Measurements from ENCODE around the gene IFNK.

Gene IFNK

DNA sequence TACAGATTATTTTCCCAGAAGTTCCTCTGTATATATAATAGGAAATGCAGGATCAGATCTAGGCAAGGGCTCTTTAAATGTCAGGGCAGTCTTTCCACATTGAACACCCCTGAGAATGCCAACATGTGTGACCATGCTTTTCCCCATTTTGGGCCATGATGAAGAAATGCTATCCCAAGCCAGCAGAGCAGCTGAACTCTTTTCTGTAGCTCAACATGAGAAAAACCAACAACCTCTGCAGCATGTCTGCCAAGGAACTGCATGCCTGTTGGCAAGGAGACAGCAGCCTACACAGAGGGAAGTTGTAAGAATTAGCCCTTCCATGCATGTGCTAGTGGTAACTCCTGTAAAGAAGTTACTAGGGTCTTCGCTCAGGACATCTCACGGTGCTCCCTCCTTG, 9.5 kb upstream of the IFNK start:
- peak; percentile 17 to 48 (median 26) for DNase-seq

DNA sequence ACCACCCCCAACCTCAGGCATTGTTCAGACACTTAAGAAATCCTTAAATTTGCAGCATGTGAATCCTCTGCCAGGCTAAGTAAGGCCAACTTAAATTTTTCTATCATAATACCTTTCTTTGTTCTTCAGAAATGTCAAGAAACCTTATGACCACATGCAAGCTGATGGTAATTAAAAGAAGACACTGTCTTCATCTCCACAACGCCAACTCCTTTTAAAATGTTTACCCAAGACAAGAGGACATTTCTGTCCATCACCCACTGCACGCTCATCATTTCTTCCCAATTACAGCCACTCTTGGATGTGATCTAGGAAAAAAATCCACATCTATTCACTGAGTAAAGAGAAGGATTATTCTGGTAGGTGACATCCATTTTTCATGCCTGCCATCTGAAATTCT, 6.1 kb upstream of the IFNK start:
- no peak for DNase-seq

DNA sequence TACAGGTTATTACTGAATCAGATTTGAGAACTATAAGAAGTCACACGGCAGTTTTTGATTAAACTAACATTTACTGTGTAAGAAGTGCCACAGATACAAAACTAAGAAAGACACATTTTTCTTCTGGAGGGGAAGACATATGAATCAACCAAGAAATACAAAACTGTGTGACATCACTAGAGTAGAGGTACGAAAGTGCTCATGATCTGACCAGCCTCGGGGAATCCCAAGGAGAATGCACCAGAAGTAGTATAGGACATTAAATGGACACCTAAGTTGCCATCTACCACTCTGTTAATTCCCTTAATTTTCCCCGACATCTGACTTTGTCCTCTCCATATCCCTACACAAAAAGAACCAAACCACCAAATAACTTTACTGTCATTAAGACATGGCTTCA, 5.3 kb upstream of the IFNK start:
- no peak for DNase-seq

DNA sequence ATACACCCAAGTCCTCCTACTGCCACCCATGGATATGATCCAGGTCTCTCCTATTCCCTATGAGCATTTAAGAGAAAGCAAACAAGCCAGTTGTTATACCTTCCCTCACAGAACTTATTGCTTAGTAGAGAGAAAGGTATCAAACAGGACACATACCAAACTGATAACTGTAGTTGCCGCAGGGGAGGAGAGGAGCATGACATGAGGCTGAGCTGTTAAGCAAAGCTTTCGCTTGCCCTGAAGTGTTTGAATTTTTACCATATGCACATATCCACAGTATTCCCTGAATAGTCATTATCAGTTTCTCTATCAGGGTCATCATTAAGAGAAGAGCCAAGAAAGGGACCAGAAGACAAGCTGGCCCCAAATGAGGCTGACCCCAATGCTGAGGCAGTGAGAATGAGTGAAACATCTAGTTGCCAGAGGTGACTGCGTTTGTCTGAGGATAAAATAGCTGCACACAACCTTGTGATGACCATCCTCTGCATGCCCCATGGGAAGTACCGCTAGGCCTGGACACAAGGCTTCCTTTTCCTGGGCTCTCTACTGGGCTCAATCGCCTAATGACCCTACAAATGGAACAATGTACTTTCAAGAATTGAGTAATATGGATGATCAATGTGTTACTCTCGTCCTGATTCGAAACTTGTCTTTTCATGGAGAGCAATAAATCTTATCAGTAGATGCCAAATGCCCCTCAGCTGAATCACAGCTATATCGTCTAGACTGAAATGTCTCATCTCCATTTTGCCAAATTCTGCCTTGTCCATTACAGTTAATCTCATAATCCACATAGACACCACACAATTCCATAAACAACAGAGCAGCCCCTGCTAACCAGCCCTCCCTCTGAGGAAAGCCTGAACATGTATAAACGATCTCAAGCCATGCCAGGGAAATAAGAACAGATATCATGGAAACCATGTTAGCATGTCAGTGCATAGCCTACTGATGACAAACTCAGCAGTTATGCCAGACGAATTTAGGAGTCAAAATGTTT, 4.3 kb upstream of the IFNK start:
- no peak for DNase-seq

DNA sequence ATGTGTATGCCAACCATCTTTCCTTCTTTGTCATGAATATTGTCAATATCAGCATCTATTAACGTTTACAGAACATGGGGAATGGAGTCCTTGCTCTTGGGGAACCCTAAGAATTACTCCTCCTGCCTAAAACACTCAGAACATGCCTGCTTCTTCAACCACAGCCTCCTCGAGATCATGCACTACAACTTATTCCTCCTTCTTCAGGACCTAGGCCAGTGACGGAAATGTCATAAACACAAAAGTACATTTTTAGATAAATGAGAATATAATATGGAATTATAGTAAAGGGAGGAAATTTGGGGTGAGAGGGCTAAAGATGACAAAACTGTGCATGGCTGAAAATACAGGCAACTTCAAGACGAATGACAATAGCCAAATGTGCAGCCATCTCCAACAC, 3.1 kb upstream of the IFNK start:
- no peak for DNase-seq

DNA sequence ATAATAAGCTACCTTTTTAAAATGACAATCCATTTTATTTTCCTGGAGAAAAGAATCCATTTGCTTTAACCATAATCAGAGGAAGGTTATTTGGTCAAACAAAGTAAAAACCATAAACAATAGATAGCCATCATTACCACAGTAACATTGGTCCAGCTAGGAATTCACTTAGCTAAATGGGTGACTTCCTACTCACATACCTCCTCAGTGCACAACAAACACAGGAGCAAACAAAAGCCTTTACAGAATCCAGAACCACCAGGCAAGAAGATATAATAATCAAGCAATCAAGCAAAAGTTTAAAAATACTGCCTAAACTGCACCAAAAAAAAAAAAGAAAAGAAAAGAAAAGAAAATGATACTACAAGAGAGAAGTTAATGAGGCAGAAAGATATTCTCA, 949 bp upstream of the IFNK start:
- DNase-seq = no peak

DNA sequence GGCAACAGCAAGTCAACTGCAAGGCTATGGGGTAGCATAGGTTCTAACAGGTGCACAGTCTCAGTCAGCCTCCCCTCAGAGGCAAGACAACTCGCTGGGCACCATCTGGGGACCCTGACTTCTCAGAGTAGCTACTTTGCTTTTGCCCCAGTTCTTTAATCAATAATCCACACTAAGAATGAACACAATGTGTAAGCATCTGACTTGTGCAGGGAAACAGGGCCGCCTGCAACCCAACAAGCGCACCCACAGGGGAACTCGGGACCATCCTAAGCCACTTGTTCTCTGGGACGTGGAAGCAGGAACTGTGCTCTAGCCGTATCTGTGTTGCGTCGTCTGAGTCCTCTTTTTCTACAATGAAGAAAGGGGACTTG, 3.6 kb downstream of the IFNK start:
- no peak for DNase-seq

DNA sequence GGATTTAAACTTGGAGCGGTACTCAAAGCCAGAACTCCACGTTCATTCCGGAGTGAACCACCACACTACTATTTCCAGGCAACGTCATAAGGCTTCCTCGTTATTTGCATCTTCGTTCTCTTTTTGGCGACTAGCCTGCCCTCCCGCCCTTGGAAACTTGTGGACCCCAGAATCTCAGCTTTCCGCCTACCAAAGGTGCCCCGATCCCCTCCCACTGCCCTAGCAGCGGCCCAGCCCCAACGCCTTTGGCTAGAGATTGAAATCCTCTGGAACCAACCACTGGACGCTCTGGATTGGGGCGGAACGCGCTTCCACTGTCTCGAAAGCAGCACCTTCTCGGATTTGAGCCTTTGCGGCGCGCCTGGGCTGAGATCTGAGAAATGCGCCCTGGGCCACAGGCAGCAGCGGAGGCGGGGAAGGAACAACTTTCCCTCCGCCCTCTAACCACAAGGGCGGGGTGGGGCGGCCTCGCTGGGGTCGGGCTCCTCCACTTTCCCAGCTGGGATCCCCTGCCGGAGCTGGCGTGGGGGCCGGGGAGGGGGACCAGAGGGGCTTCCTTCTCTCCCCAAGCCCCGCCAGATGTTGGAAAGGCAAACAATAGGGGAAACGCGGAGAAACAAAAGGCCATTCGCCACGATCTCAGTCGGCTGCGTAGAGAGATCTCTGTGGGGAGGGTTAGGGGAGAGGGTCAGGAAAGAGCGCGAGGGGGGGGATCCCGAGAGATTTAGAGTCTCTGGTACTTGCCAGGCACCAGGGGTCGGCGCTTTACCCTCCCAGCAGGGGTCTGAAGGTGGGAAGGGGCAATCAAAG, 4.2 kb downstream of the IFNK start:
- peak; percentile 71 to 88 (median 84) for DNase-seq

DNA sequence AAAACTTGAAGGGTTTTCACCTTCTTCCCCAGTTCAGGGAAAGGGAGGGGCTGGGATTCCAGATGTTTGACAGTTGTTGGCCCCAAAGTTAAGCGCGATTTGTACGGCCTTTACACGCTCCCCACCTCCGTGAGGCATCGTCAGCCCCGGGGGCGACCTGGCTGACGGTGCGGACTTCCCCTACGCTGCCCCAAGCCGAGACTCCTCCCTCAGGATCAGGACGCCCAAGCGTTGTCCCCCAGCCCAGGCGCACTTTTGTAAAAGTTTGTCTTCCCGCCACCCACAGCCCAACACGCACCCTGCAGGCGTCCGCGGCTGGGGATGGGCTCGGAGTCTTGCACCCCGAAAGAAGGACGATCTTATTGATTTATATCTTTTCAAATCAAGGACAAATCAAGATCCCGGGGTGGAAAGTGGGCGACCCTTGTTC, 4.8 kb downstream of the IFNK start:
- DNase-seq = peak; percentile 68 to 84 (median 80)

DNA sequence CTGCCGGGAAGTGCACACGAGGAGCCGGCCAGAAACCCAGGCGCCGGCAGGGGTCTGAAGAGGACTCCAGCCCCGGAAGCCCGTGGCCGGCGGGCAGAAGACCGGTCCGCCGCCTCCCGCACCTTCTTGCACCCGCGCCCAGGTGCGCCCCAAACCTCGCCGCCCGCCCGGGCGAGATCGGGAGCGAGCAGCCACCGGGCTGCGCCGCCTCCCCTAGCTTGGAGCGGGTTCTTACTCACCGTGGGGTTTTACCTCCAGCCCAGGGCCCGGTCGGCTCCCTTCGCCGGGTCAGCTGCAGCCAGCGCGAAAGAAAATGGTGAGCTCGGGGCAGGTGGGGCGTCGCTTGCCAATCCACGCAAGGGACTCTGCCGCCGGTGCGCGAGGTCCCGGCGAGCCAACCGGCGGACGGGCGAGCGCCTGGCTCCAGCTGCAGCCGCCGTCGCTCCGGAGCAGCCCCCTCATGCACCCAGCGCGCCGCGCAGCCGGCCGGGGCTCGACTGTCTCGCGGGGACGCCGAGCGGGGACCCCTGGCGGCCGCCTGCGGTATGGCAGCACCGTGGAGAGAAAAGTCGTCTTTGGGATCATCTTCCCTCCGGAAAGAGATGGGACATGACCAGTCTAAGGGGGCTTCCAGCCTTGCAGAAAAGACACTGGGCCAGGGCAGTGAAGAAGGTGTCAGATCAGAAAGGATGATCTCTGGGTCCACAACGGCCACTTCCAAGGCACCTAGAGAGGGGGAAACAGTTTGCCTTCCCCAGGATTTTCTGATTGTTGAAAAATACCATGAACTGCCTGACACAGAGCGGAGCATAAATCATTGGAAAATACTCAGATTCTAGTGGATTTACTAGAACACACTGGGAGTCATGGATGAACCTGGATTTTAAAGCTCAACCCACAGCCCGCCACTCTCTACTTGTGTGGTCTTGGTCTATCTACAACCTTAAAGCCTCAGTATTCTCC, 5.5 kb downstream of the IFNK start, which contains the start of gene MOB3B:
MOB3B (minus strand) TSS at position 499 of the 963 bp plus-strand sequence. CDS start 74,264 bp downstream, outside the sequence.
- DNase-seq = peak; percentile 83 to 93 (median 88)

DNA sequence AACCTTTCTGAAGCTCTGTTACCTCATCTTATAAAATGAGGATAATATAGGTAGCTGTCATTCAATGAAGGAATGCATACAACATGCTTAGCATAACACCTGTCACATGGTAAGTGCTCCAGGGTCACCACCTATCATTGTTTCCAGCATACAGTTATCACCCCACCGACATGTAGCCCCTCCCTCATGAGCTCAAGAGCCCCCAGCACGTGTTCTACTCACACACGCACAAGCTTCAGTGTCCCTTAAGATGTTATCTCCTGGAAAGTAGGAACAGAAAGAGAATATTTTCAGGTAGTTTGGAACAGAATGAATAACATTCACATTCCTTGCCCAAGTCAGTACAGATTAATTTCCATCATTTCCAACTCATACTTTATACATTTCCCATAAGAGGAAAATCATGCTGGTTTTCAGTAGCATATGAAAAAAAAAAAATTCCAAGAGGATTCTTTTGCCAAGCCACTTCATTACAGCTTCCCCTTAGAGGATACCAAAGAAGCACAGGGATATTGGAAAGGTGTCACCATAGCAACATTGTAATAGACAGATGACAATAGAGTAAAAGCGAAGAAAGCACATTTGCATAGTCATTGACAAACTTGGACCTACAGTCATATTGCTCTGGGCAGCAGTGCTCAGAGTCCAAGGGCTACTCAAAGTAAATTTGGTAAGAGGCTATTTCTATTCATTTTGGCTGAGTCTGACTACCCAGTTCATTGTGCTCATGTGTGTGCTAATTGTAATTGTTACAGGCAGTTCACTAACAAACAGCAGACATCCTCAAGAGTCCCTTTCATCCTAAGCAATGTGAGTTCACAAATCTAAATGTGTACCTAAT, 7.0 kb downstream of the IFNK start:
- DNase-seq = no peak

DNA sequence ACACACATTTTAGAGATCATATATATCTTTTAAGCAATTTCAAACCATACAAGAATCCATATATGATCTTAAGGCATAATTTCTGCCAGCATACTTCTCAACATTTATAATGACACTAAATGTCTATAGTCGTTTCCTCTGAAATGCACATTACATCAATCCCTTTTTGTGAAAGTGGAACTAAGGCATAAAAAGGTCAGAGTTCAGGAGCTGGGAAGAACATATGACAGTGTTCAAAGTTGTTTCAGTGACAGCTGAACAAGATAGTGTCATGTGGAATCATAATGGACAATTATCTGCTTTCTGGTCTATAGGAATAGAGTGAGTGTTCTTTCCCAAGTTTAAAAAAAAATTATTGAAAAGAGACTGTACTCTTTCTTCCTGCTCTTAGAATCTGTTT, 8.0 kb downstream of the IFNK start:
- peak in 2 of 4 experiments; percentile 51 to 61 for DNase-seq

DNA sequence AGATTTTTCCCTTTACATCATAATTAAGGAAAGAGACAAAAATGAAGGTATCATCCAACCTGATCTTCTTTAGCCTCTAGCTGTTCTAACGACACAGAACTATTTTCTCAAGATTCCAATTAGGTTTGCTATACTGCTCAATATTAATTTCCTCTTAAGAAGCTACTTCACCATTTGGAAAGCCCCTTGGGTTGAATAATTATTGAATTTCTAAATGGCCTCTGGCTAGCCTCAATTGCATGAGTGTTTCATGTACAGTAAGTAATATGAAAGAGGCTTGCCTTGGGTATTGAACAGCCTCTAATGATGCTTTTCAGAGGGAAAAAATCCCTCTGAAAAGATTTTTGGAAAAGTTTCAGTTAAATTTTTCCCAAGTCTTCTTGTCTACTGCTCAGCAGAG, 9.2 kb downstream of the IFNK start:
- DNase-seq = no peak

DNA sequence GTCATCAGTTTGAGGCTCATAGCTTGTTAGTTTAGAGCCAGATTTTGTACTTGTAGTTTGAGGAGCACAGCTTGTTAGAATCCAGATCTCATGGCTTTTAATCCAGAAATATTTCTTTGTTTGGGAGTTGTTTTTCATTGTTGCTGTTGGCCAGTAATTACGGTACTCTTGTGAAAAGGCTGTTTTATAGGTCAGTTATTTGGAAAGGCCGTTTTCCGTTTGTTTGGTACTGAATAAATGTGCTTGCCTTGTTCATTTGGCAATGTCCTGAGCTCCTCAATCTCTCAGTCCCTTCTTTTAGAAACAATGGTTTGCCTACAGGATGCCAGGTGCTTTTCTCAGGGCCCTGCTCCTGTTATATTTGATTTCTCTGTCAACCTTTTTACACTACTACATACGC, 10.0 kb downstream of the IFNK start:
- no peak for DNase-seq

DNA sequence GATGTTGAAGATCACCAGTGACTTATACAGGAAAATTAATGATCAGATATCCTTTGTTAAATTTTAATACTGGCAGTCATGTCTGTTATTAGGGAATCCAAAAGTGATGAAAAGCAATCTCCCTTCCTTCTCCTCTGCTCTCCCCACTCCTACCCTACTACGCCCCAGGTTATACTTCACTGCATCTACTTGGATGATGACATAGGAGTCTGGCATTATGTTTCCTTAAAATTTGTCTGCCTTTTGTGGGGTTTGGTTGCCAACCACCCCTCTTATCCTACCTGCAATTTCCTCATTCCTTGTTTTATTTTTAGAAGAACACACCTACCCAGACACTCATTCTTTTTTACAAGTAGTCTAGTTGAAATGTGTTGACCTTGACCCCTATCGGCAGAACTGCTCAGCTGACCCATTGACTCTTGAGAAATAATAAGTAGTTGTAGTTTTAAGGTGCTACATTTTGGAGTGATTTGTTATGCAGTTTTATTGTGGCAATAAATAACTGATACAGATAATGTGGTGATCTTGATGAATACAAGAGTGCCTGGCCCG, 10.6 kb downstream of the IFNK start:
- no peak for DNase-seq

DNA sequence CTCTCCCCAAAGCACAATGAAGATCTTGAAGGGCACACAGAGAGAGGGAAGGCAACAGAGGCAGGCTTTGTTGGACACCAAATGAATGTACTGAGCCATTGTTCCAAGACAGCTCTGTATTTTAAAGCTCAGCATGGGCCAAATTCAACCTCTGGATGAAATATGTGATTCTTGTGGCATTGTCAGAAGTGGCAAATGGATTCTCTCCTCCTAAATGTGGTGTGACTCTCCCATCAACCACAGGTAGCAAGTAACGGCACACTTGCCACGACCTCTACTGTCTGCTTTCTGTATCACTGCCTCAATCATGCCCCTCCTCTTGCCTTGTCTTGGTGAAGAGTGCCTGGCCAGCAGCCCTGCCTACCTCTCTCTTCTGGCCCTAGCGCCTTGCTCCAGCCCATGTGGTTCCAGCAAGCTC, 11.6 kb downstream of the IFNK start:
- DNase-seq = no peak

DNA sequence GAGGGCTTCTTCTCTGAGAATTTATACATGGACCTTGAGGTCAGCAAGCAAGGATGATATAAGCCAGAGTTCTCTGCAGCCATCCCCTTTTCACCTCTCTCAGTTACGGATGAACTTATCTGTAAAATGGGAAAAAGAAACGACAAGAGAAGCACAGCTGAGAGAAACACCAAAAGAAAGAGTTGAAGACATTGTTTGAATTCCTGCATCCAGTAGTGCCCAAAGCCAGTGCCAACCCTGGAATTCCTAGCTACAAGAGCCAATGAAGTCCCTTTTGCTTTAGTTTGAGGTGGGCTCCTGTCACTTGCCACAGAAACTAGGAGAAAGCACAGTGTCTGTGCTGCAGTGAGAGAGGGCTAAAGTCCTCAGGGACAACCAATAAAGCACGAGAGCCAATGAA, 12.1 kb downstream of the IFNK start:
- no peak for DNase-seq

DNA sequence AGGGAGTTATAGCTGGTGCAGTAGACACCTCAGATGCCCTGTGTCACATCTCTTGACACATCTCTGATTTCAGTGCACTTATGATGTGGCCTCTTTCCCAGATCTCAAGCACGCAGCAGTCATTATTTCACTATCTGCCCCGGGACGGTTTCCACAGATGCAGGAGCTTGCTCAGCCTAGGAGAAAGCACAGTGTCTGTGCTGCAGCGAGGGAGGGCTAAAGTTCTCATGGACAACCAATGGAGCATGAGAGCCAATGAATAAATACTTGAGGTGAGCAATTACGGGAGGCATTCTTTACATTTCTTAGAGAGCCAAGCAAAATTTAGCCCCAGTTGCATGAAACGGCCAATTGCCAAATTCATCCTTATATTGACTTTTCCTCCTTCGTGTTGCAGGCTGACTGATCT, 12.9 kb downstream of the IFNK start:
- no peak for DNase-seq

DNA sequence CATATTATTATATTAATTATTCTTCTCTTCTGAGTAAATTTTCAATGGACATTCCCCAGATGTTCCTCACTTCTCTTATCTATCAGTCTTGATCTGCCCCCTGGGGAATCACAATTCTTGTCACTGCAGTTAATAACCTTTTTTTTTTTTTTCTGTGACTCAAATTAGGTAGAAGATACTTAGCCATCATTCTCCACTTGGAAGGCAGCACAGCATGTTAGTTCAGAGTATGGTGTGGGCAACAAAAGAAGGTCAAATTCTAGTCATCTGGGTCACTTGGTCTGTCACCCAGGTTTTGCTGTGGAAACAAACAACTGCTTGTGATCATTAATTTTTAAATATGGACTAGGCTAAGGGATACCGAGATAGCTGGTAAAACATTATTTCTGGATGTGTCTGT, 13.7 kb downstream of the IFNK start:
- DNase-seq = no peak

DNA sequence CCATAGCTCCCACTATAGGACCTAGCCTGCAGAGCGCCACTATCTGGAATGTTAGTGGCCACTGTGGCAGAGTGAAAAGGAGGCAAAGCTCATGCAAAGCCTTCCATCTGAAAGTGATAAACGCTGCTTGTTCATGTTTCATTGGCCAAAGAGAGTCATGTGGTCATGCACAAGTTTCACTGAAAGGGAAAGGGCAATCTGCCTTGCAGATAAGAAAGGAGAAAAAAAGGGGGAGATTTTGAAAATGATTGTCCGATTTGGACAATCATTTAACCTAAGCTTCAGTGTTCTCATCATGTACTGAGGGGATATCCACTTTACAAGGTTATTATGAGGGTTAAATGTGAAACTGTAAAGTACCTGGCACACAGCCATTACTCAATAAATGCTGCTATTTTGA, 14.6 kb downstream of the IFNK start:
- DNase-seq = no peak

Measured in suppressor macrophage (primary cell).